ENCODE data around the gene CDC42EP3. TPM values are rescaled to one million over a fixed set of nuclear protein-coding genes. Genes with fewer than 3 reads are reported as not detected.

Gene CDC42EP3
- total RNA-seq, 1 experiment from 2014 or later: 47.8 TPM

DNA sequence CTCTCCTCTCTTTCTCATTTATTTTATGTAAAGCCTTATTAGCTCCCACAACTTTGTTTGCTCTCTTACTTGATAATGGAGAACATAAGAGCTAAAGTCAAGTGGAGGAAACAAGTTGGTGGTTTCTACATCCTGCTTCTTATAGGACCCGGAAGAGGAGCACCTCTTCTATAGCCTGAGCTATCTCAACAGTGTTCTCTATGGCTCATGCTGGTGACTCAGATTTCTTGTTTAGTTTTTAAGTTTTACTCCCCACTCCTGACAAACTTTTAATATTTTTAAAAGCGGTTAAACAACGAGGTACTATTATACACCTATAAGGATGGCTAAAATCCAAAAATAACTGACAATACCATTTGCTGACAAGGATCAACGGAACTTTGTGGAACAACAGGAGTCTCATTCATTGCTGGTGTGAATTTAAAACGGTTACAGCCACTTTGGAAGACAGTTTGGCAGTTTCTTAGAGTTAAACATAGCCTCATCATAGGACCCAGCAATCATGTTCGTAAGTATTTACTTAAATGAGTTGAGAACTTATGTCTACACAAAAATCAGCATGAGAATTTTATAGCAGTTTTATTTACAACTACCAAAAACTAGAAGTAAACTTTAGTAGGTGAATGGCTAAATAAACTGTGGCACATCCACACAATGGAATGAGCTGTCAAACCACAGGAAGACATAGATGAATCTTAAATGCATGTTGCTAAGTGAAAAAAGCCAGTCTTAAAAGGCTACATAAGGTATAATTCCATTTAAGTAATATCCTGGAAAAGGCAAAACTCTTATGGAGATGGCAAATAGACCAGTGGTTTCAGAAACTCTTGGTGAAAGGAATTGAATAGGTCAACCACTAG lies 12.7 kb upstream of the CDC42EP3 start:
- DNase-seq (ENCODE audit: low read depth): no peak

DNA sequence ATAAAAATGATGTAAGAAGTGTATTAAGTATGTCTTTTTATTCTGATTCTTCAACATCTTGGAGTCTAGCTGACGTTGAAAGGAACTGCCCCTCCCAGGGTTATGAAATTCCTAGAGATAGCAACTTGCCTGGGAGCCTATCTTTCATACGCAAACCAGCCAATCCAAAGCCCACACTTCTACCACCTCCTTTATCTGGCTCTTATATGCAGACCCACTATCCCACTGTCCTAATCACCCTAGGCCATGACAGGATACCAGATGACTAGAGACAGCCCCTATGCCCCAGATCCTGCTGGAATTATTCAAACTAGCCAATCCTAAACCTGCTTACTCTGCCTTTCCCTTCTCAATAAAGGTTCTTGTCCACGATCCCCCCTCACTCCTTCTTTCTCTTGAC lies 11.8 kb upstream of the CDC42EP3 start:
- no peak for DNase-seq (ENCODE audit: low read depth)

DNA sequence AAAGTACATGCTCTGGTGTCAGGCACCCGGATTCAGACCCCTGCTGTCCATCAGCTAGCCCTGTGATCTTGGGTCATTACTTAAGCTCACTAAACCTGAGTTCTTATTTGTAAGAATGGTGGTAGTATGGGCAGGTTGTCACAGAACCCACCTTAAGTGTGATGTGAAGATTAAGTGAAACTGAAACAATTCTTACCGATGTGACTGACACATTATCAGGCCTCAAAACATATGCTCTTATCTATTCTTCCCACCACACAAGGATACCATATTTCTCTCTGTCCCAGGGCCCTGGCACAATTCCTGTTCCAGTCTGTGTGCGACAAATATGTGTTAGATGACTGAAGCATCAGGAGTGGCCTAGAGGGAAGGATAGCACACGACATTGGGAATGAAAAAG lies 11.0 kb upstream of the CDC42EP3 start:
- DNase-seq (ENCODE audit: low read depth): no peak

DNA sequence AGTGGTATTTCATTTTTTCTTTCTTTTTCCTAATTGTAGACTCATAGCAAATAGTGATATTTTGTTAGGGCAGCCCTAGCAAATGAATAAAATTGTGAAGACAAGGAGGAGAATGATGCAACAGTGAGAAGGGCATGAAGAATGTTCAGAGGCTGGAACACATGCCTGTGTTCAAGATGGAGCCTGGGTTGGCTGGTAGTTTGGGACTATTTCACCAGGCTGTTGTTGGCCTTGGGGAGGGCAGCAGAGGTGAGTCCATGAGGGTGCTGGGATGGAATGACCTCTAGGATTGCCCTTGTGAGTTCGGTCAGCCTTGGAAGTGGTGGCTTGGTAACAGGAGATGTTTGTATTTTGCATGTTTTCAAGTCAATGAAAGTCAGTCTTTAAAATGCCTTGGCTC lies 10.1 kb upstream of the CDC42EP3 start:
- no peak for DNase-seq (ENCODE audit: low read depth)

DNA sequence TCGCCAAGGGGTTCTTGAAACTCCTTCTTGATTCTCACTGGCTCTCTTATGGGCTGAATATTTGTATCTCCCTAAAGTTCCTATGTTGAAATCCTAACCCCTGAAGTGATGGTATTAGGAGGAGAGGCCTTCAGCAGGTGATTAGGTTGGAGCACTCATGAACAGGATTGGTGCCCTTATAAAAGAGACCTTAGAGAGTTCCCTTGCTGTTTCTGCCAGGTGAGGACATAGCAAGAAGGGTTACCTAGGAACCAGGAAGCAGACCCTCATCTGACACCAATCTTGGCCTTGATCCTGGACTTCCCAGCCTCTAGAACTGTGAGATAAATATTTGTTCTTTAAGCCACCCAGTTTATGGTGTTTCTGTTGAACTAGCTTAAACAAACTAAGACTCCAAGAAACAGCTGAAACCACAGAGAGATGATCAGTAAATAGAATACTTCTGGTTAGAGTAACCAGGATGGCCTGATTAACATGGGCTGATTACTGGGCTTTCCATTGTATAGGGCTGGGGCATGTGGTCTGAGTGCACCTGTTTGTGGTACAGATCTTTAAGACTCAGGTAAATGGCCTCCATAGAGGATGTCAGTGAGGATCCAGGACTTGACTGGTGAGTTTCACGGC lies 7.7 kb upstream of the CDC42EP3 start:
- no peak for DNase-seq (ENCODE audit: low read depth)

- DNase-seq (ENCODE audit: low read depth): peak; percentile 51
Observed at GRCh38 chr2:37676274-37676673, 4.8 kb upstream of the CDC42EP3 start.

- no peak for DNase-seq (ENCODE audit: low read depth)
Observed at GRCh38 chr2:37674946-37675345, 3.5 kb upstream of the CDC42EP3 start.

DNA sequence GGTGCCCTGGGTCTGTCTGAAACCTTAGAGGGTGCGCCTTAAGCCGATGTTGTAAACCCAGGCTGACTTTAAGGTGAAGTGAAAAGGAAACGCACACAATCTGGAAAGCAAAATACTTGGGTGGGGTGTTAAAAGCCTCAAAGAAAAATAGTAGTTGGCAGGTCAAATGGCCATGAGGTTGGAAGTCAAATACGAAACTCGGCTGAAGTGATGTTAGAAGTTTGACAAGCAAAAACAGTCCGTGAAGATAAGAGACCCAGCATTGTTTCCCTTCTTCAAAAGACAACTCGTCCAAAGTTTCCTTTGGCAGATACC lies 1.4 kb upstream of the CDC42EP3 start:
- DNase-seq (ENCODE audit: low read depth): no peak

DNA sequence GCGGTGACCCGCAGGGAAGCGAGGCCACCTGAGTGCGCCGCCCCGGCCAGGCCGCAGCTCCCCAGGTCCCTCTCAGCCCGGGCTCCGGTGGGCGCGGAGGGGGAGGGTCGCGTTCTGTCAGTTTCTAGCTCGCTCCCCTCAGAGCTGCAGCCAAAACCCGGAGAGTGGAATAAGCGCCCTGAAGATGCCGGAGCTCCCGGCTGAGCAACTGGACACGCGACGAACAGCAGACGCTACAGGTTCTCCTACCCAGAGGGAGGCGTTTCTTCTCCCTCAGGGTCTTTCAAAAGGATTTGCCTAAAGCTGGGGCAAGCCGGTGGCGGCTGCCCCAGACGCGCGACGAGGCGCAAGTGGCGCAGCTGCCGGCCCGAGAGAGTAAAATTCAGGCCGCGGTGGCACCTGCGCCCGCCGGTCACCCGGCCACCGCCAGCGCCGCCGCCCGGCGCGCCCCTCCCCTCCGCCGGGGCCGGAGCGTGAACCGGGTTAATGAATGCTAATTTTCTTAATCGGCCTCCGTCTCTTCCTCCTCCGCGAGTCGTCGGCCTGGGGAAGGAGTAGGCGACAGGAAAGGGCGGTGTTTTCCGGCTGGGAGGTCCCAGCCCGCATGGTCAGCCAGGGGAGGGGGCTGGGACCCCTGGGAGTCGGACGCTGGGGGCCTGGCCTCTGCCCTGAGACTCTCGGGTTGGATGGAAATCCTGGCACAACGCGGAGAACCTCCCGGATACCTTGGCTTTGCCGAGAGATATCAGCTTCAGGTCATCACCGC lies 845 bp upstream of the CDC42EP3 start:
- DNase-seq (ENCODE audit: low read depth): peak; percentile 92

GRCh38 chr2:37671816-37672103 lies 318 bp upstream of the CDC42EP3 start:
- DNase-seq (ENCODE audit: low read depth): no peak

- DNase-seq (ENCODE audit: low read depth): no peak
Observed at GRCh38 chr2:37670378-37671008, 949 bp downstream of the CDC42EP3 start.

DNA sequence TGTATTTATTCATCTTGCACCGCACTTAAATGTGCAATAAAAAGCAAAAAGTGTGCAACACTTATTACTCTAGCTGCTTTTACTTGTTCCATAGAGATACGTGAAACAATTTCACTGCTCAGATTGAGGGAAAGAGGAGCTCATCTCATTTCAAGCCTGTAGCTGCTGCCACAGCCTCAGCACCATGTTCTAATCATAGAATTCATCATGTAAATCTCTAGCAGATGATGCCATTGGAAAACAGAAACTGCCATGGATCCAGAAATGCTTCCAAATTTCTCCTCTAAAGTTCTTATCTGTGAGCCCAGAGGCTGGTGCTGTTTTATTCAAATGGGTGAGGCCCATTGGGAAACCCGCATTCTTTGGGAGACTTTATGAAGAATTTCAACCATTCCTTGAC lies 2.0 kb downstream of the CDC42EP3 start:
- no peak for DNase-seq (ENCODE audit: low read depth)

GRCh38 chr2:37667704-37668103 lies 3.7 kb downstream of the CDC42EP3 start:
- DNase-seq (ENCODE audit: low read depth): no peak

DNA sequence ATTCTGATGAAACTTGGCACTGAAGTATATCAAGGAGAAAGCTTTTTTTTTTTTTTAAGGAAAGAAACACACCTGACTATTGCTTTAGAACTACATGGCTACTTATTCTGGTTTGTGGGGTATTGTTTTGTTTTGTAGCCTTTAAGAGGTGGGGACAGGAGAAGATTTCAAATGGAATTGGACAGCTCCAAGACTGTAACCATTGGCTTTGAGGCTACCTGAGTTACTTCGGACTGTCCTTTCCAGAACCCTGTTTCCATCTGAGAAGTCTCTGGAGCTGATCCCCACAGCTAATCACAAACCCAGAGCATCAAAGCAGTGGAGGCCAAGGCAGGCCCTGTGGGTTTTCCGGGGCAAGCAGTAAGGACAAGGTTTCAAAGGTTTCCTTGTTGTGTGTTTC lies 4.7 kb downstream of the CDC42EP3 start:
- no peak for DNase-seq (ENCODE audit: low read depth)

GRCh38 chr2:37665604-37666362 lies 5.7 kb downstream of the CDC42EP3 start:
- DNase-seq (ENCODE audit: low read depth): no peak

- no peak for DNase-seq (ENCODE audit: low read depth)
Observed at GRCh38 chr2:37665043-37665442, 6.4 kb downstream of the CDC42EP3 start.

- DNase-seq (ENCODE audit: low read depth): no peak
Observed at GRCh38 chr2:37664231-37664643, 7.2 kb downstream of the CDC42EP3 start.

- DNase-seq (ENCODE audit: low read depth): no peak
Observed at GRCh38 chr2:37663390-37663789, 8.1 kb downstream of the CDC42EP3 start.

- DNase-seq (ENCODE audit: low read depth): no peak
Observed at GRCh38 chr2:37659723-37660122, 11.7 kb downstream of the CDC42EP3 start.

DNA sequence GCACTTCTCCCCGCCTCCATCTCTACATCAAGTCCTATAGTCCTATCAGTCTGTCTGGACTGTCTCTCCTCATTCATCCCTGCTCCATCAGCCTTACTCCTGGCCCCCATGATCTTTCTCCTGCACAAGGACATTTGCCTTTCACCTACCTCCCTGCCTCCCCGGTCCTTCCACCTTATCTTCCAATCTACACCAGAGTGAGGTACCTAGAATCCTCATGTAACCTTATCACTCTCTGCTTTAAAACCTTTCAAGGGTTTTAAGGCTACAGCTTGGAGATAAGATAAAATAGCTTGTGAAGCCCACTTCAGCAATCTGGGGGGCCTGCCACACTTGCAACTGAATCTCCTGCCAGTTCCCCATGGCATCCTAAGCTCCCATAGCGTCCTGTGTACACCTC lies 12.8 kb downstream of the CDC42EP3 start:
- no peak for DNase-seq (ENCODE audit: low read depth)

GRCh38 chr2:37657471-37657870 lies 14.0 kb downstream of the CDC42EP3 start:
- DNase-seq (ENCODE audit: low read depth): no peak
